GM21576 (cell line): ENCODE measurements around the gene PSG1.
"Not testable (repeated sequence)": the region's sequence is repeated elsewhere in the genome, so short reads cannot be mapped to it uniquely, and the experiment has no call there.

Experiments
- ATAC-seq: cut with Tn5 transposase; IDR thresholded peaks from one replicate; pipeline ENCODE4 v1.9.1; 2021; ENCODE audit warnings: mild to moderate bottlenecking, moderate library complexity; ENCODE audit not compliant: unreplicated experiment

PSG1 gene

DNA sequence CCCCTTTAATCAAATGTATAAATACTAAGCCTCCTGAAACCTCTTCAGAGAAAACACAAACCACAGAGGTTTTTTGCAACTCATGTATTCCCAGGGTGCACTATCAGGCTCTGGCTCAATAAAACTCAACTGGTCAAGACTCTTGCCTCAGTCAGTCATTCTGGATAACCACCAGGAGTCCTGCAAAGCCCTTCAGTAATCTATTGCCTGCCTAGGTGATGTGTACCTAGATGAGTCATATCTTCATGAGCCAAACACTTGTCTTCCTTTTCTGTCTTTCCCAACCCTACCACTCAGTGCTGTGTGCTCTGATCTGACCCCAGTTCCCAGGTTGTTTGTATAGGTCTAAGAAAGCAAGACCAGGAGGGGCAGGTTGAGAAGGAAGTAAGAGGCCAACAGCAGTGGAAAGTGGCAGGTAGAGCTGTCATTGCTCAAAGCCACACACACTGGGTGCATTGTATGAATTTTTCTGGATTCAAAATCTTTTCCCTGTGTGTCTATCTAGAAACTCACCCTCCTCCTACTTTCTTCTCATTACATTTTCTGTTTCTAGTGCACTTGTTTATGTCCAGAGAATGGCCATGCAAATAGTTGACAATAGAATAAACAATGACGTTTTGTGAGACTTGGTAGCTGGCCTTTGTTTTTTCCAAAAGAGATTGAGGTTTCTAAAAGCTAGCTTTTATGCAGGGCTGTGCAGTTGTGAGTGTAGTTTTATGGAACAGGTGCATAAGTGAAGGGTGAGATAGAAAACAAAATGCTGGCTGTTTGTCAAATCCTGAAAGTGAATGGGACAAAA, 48.1 kb downstream of the PSG1 start:
- ATAC-seq, result no peak

- not testable (repeated sequence) for ATAC-seq
Measured at GRCh38 chr19:42821306-42821977, 58.1 kb downstream of the PSG1 start.

- ATAC-seq, result not testable (repeated sequence)
Measured at GRCh38 chr19:42819960-42820650, 59.4 kb downstream of the PSG1 start.

- no peak for ATAC-seq
Measured at GRCh38 chr19:42816894-42817293, 62.6 kb downstream of the PSG1 start.
